ENCODE measurements around the gene USP28.

DNA sequence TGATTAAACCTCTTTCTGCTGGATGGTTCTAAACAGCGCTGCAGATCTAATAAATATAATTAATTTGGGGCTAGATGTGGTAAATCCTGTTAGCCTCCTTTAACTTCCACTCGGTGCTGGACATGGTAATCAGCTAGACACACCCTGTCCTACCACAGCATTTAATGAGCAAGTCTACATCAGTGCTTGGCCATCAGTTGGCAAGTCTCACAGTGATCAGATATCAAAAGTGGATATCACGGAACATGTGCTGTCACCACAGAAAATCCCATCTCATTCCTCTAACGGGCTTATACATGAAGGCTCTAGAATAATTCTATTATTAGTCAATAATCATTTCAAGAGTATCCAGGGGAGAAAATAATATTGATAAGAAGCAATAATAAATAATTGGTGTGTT, 5.6 kb upstream of the USP28 start:
- no peak for TF ChIP-seq POLR2A (IDR thresholded peaks at IDR 0.05)
- TF ChIP-seq, protein P1, sequence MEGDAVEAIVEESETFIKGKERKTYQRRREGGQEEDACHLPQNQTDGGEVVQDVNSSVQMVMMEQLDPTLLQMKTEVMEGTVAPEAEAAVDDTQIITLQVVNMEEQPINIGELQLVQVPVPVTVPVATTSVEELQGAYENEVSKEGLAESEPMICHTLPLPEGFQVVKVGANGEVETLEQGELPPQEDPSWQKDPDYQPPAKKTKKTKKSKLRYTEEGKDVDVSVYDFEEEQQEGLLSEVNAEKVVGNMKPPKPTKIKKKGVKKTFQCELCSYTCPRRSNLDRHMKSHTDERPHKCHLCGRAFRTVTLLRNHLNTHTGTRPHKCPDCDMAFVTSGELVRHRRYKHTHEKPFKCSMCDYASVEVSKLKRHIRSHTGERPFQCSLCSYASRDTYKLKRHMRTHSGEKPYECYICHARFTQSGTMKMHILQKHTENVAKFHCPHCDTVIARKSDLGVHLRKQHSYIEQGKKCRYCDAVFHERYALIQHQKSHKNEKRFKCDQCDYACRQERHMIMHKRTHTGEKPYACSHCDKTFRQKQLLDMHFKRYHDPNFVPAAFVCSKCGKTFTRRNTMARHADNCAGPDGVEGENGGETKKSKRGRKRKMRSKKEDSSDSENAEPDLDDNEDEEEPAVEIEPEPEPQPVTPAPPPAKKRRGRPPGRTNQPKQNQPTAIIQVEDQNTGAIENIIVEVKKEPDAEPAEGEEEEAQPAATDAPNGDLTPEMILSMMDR (IDR thresholded peaks at IDR 0.05): no peak
